Right lobe of liver (tissue), 4 donors: ENCODE data around the gene PHEX.

Experiments used
- POLR2A ChIP-seq: fragments of 450-650 bp; IDR thresholded peaks from one replicate; pipeline ENCODE4 v1.6.1; 2017; ENCODE audit warnings: antibody characterized with exemption, mild to moderate bottlenecking
- TF ChIP-seq, protein P1 (sequence below), 4 donors: fragments of 200-600 bp in 3 of 4; fragments of 450-650 bp in 1 of 4; IDR thresholded peaks; one replicate each; pipeline versions ENCODE4 v1.5.1 to v1.8.0; 2016 to 2022; ENCODE audit warnings: antibody characterized with exemption in 4 of 4, mild to moderate bottlenecking in 2 of 4
- donor health status: DM: no; HTN: no; CAD: no.
- donor health status: DM: no; HTN: no; CAD: no.
- donor health status: DM: no; HTN: yes; CAD: no.

DNA sequence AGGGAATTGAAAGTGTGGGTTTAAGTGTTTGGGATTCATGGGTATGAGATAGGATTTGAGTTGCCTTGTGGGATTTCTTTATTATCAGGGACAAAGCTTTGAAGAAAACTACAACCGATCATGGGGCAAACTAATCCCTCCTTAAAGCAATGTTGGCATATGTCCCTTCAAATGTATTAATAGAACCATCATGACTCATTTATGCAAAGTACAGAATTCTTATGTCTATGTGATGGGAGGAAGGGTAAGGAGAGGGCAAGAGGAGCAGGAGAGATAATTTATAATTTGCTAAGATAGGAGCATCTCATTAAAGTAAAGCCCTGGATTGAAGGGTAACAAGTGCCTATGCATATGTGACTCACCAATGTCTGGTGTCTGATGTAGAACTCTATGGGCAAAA lies 94.2 kb downstream of the PHEX start:
- TF ChIP-seq, protein P1, sequence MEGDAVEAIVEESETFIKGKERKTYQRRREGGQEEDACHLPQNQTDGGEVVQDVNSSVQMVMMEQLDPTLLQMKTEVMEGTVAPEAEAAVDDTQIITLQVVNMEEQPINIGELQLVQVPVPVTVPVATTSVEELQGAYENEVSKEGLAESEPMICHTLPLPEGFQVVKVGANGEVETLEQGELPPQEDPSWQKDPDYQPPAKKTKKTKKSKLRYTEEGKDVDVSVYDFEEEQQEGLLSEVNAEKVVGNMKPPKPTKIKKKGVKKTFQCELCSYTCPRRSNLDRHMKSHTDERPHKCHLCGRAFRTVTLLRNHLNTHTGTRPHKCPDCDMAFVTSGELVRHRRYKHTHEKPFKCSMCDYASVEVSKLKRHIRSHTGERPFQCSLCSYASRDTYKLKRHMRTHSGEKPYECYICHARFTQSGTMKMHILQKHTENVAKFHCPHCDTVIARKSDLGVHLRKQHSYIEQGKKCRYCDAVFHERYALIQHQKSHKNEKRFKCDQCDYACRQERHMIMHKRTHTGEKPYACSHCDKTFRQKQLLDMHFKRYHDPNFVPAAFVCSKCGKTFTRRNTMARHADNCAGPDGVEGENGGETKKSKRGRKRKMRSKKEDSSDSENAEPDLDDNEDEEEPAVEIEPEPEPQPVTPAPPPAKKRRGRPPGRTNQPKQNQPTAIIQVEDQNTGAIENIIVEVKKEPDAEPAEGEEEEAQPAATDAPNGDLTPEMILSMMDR (IDR thresholded peaks at IDR 0.05) = no peak
- TF ChIP-seq POLR2A = no peak
